HG03342 (cell line): Measurements from ENCODE around the gene MIA2.
A peak's percentile ranks its signal among the peaks of the same experiment; 100 is the strongest.

ENCODE experiments used
- ATAC-seq: cut with Tn5 transposase; IDR thresholded peaks from one replicate; pipeline ENCODE4 v1.9.1; 2021; ENCODE audit warnings: mild to moderate bottlenecking, moderate library complexity; ENCODE audit not compliant: unreplicated experiment

The MIA2 gene

DNA sequence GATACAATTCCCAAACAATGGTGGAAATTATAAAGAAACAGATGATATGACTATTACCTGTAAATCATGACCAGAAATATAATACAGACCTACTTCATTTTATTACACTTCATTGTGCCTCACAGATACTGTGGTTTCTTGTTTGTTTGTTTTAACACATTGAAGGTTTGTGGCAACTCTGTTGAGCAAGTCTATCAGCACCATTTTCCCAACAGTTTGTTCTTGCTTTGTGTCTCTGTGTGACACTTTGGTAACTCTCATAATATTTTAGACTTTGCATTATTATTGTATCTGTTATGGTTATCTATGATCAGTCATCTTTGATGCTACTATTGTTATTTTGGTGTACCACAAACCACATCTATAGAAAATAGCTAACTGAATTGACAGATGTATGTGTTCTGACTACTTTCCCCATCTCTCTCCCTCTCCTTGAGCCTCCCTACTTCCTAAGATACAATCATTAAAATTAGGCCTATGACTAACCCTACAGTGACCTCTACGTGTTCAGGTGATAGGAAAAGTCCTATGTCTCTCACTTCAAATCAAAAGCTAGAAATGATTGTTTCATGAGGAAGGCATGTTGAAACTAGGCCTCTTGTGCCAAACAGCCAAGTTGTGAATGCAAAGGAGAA, 149.4 kb downstream of the MIA2 start:
- peak; percentile 68 for ATAC-seq

- ATAC-seq = no peak
These were observed 150.0 kb downstream of the MIA2 start for GRCh38 chr14:39383741-39384140.

DNA sequence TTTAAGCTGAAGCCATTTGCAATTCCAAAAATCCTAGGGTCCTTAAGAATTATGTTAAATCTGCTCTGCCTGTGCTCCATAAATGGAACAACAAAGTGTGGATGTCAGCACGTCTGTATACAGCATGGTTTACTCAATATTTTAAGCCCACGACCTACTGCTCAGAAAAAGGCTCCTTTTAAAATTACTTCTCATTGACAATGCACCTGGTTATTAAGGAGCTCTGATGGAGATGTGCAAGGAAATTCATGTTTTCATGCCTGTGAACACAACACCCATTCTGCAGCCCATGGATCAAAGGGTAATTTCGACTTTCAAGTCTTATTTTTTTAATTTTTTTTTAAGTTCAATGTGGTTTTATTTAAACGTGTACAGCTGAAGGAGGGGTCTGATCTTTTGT, 150.5 kb downstream of the MIA2 start:
- ATAC-seq = no peak

- ATAC-seq = no peak
These were observed 159.6 kb downstream of the MIA2 start for GRCh38 chr14:39393289-39393688.

- ATAC-seq = no peak
These were observed 162.0 kb downstream of the MIA2 start for GRCh38 chr14:39395555-39396254.

GRCh38 chr14:39396448-39396847, 162.7 kb downstream of the MIA2 start:
- ATAC-seq = no peak

- no peak for ATAC-seq
These were observed 164.7 kb downstream of the MIA2 start for GRCh38 chr14:39398382-39398781.

DNA sequence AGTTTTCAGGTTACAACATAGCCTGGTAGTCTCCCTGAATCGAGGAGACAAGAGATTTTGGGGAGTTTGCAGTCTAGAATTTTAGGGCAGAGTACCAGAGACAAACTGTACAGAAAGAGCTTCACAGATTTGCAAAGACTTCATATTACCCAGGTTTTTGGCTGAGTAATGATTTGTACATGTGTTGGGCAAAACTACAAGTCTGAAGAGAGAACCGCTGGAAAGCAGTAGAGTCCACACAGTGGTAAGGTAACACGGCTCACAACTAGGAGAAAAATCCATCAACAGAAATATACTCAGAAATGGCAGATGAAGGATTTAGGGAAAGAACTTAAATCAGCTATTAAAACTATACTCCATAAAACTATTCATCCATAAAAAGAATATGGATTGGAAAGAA, 172.8 kb downstream of the MIA2 start:
- ATAC-seq = no peak

- ATAC-seq = no peak
These were observed 182.4 kb downstream of the MIA2 start for GRCh38 chr14:39416072-39416471.

DNA sequence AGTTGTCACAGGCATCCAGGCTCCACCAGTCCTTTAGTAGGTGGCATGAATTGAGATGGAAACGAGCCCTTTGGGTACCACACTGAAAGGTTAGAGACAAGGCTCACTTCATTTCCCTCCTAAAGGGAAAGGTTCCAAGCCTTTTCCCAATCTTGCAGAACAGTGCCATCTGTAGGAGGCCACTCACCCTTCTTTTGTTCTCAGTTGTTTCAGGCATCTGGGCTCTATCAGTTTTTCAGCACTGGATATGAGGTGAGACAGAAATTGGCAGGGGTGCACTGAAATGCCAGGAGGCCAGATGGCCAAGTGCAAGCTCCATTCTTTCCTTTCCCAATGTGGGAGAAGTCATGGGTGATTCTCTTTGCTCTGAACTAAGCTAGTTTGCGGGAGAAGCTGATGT, 183.3 kb downstream of the MIA2 start:
- ATAC-seq = no peak

GRCh38 chr14:39419272-39419671, 185.6 kb downstream of the MIA2 start:
- no peak for ATAC-seq

- no peak for ATAC-seq
These were observed 188.5 kb downstream of the MIA2 start for GRCh38 chr14:39422243-39422642.

DNA sequence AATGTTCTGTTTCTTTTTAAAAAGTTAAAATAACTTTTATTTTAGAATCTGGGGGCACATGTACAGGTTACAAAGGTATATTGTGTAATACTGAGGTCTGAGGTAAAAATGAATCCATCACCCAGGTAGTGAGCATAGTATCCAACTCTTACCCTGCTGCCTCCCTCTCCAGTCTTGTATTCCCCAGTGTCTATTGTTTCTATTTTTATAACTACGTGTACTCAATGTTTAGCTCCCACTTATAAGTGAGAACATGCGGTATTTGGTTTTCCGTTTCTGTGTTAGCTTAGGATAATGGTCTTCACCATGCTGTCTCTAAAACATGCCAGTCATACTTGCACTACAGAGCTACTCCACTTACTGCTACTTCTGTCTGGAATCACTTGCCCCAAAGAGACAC, 190.1 kb downstream of the MIA2 start:
- no peak for ATAC-seq

GRCh38 chr14:39425947-39426346, 192.2 kb downstream of the MIA2 start:
- no peak for ATAC-seq

DNA sequence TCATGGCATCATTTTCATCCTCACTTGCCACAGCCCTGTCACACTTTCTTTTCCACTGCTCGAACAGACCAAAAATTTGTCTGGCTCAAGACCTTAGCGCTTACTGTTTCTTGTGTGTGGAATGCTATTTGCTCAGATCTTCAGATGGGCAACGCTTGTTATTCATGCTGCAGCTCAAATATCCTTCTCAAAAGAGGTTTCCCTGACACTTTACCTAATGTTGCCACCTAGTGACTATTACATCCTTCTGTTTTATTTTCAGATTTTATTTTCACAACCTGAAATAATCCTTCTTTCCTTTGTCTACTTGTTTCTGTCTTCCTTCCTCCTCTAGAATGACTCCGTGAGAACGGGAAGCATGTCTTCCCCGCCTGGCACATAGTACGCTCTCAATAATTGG, 192.9 kb downstream of the MIA2 start:
- no peak for ATAC-seq

DNA sequence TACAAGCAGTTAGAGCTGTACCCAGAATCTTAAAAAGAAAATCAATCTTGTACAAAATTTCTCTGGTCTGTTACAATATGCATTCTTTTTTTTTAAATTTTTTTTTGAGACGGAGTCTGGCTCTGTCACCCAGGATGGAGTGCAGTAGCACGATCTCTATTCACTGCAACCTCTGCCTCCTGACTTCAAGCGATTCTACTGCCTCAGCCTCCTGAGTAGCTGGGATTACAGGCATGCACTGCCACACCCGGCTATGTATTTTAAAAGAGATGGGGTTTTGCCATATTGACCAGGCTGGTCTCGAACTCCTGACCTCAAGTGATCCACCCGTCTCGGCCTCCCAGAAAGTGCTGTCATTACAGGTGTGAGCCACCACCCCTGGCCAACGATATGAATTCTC, 194.4 kb downstream of the MIA2 start:
- no peak for ATAC-seq

DNA sequence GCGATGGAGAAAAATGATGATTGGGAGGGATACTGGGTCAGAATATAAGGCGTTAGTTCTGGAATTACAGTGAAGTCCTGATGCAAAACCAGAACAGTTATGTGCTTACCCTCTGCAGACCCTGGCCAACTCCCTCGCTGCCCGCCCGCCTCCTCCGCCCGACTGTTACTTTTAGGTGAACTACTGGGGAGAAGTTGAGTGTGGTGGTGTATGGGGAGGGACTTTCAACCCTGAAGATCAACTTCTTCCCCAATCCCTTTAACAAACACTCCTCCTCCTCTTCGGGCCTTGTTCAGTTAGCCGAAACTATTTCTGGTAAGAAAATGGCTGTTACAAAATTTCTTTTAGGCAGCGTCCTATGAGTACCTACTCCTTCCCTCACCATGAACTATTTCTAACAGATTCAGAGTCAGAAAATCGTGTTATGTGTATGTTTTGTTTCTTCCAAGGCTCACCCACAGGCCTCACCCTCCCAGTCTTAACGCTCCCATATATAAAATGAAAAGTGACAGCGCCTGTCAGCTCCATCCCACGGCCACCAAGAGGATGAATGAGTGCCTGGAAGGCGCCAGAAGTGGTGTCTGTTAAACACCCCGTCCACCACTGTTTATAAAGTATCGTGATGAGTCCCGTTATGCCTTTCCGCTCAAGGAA, 197.2 kb downstream of the MIA2 start:
- no peak for ATAC-seq

DNA sequence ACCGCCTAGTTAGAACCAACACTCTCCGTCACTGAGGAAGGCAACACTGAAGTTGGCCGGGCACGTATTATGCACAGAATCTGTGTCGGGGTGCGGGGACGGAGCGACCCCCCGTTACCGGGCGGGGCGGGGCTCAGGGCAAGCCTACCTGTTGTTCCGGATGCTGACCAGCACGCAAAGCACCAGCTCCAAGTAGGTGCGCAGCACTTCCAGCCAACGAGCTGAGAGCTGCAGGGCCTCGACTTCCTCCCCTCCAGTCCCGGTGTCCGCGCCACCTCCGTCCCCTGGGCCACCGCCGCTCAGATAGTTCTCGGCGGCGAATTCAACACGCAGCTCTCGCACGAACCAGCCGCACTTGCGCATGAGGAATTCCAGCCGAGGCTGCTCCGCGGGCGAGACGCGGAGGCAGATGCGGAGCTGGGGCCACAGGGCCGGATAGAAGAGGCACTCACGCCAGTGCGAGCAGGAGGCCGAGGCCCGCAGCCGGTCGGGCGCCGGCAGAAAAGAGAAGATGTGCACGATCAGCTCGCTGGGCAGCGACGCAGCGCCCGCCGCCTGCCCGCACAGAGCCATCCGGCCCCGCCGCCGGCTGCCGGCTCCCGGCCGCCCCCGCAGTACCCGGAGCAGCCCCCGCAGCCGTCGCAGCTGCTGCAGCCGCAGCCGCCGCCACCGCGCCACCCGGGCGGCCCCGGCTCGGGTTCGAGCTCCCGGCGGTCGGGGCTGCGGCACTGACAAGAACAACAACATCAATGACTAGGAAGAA, 197.9 kb downstream of the MIA2 start:
- peak; percentile 14 for ATAC-seq

DNA sequence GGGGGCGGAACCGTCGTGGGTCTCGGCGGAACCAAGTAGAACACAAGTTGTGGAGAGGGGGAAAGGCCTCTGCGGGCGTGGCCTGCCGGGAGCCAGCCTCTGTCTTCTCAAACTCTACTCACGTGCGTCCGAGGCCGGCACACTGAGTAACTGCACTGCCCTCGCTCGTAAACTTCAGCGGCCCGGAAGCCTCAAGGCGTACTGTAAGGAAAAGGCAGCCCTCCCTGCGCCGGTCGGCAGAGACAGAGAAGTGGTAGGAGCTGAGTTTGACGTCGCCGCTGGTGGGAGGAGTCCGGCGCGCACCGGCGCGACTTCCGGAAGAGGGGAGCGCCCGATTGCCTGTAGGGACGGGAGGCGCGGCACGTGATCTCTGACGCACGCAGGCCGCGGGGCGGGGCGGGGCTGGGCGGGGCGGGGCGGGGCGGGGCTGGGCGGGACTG, 198.5 kb downstream of the MIA2 start, which contains the start of gene FBXO33:
FBXO33 (minus strand) TSS at position 255 of the 440 bp plus-strand sequence. CDS start 271 bp downstream, outside the sequence.
- ATAC-seq = peak; percentile 83

DNA sequence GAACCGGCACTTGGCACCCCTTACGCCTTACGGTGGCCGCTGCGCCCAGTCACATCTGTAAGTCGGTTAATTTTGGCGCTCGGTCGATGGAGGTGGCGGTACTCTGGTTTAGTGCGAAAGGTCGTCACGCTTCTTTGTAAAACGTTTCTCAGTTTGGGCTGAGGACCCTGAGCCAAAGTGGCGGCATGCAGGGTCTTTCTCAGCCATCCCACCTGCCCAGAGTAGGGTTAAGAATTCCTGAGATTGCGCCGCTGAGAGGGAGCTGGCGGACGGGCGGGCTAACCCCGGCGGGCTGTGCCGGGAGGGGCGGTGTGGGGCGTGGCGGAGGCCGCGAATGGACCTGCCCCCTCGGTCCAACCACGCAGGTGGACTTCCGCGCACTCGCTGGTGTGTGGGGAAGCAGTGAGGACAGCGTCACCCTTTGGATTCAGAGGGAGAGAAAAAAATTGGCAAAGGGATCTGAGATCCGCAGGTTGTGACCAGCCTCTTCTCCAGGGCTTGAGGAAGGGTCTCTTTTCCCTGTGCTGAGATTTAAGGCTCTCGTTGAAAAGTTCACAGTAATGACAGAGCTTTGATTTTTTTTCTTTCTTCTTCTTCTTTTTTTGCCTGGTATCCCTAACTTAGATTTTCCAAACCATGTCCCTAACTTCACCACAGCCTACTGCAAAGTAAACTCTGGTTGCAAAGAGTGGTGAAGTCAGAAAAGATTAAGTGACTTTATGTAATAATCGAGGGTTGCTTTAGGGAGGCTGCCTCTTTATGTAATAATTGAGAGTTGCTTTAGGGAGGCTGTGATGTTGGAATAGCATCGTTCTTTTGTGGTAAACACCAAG, 199.1 kb downstream of the MIA2 start:
- peak; percentile 54 for ATAC-seq

DNA sequence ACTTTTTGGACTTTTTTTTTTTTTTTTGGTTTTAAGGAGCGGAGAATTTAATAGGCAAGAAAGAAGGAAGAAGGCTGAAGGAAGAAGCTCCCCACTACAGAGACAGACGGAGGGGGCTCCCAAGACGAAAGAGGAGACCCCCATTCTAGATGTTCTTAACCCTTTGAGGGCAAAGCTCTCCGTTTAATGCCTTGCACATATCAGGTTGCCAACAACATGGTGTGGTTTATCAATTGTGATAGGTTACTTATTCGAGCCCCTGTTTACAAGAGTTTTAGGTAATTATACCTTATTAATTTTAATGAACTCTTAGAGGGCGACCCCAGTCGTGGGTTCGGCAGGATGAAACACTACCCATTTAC, 199.7 kb downstream of the MIA2 start:
- ATAC-seq = no peak
